Adipocyte (in vitro differentiated cells): ENCODE data around the gene LRRC63.
"Not testable (repeated sequence)": the region's sequence is repeated elsewhere in the genome, so short reads cannot be mapped to it uniquely, and the experiment has no call there.

Source experiments
- DNase-seq: peaks from one replicate; pipeline ENCODE4 v3.0.0-alpha.2; 2015; ENCODE audit warnings: low read depth
- H3K27me3 ChIP-seq: replicated peaks from 2 replicates; pipeline ENCODE4 v1.7.0; 2013; ENCODE audit warnings: mild to moderate bottlenecking, low read length, moderate library complexity; ENCODE audit not compliant: control insufficient read depth, insufficient read depth
- H3K36me3 ChIP-seq: 2 replicates; pipeline ENCODE4 v1.7.0; 2013; ENCODE audit warnings: low read length, mild to moderate bottlenecking, moderate library complexity; ENCODE audit not compliant: control insufficient read depth, insufficient read depth, severe bottlenecking
- H3K4me1 ChIP-seq: 2 replicates; pipeline ENCODE4 v1.7.0; 2013; ENCODE audit warnings: mild to moderate bottlenecking, low read length, moderate library complexity; ENCODE audit not compliant: control insufficient read depth, insufficient read depth
- H3K4me3 ChIP-seq: 2 replicates; pipeline ENCODE4 v1.7.0; 2013; ENCODE audit warnings: mild to moderate bottlenecking, low read length, moderate library complexity
- H3K9ac ChIP-seq: 2 replicates; pipeline ENCODE4 v1.7.0; 2013; ENCODE audit warnings: mild to moderate bottlenecking, low read length, moderate library complexity
- H3K9me3 ChIP-seq: 2 replicates; pipeline ENCODE4 v1.7.0; 2013; ENCODE audit warnings: mild to moderate bottlenecking, low read length, moderate library complexity; ENCODE audit not compliant: control insufficient read depth

The LRRC63 gene

GRCh38 chr13:46267166-46267565 lies 55.4 kb downstream of the LRRC63 start:
- no peaks in the 10 kb centered on the region for H3K9me3 ChIP-seq
- no peaks in the 10 kb centered on the region for H3K27me3 ChIP-seq
- no peak for DNase-seq
- no peak overlapping the region for H3K4me3 ChIP-seq
- no peaks in the 10 kb centered on the region for H3K4me1 ChIP-seq
- H3K9ac ChIP-seq: no peak overlapping the region
- no peaks in the 10 kb centered on the region for H3K36me3 ChIP-seq

- no peaks in the 10 kb centered on the region for H3K4me1 ChIP-seq
- no peaks in the 10 kb centered on the region for H3K27me3 ChIP-seq
- no peak for DNase-seq
- H3K36me3 ChIP-seq: no peaks in the 10 kb centered on the region
- H3K9me3 ChIP-seq: no peaks in the 10 kb centered on the region
- no peak overlapping the region for H3K4me3 ChIP-seq
- H3K9ac ChIP-seq: no peak overlapping the region
These were observed 58.7 kb downstream of the LRRC63 start for GRCh38 chr13:46270416-46270815.

GRCh38 chr13:46274094-46274698 lies 62.5 kb downstream of the LRRC63 start:
- Histone ChIP-seq H3K4me1 (no peaks in the 10 kb centered on the region), H3K36me3 (no peaks in the 10 kb centered on the region), H3K9me3 (no peaks in the 10 kb centered on the region), H3K27me3 (no peaks in the 10 kb centered on the region), H3K4me3 (no peak overlapping the region), H3K9ac (no peak overlapping the region)
- DNase-seq: no peak

GRCh38 chr13:46278474-46278873 lies 66.7 kb downstream of the LRRC63 start:
- H3K9ac ChIP-seq: no peak overlapping the region
- H3K36me3 ChIP-seq: no peaks in the 10 kb centered on the region
- no peak for DNase-seq
- H3K27me3 ChIP-seq: no peaks in the 10 kb centered on the region
- no peaks in the 10 kb centered on the region for H3K4me1 ChIP-seq
- no peaks in the 10 kb centered on the region for H3K9me3 ChIP-seq
- H3K4me3 ChIP-seq: no peak overlapping the region

- Histone ChIP-seq H3K4me3 (no peak overlapping the region), H3K9me3 (no peaks in the 10 kb centered on the region), H3K4me1 (no peaks in the 10 kb centered on the region), H3K27me3 (no peaks in the 10 kb centered on the region), H3K36me3 (no peaks in the 10 kb centered on the region), H3K9ac (no peak overlapping the region)
- DNase-seq: no peak
These were observed 70.1 kb downstream of the LRRC63 start for GRCh38 chr13:46281779-46282178.

- H3K36me3 ChIP-seq, H3K4me3 ChIP-seq, DNase-seq, H3K9me3 ChIP-seq, H3K4me1 ChIP-seq, H3K27me3 ChIP-seq, H3K9ac ChIP-seq: not testable (repeated sequence)
These were observed 72.4 kb downstream of the LRRC63 start for GRCh38 chr13:46283912-46284824.

GRCh38 chr13:46286972-46287371 lies 75.2 kb downstream of the LRRC63 start:
- Histone ChIP-seq H3K27me3 (no peaks in the 10 kb centered on the region), H3K4me3 (no peak overlapping the region), H3K9ac (no peak overlapping the region), H3K4me1 (no peaks in the 10 kb centered on the region), H3K9me3 (no peaks in the 10 kb centered on the region), H3K36me3 (no peaks in the 10 kb centered on the region)
- DNase-seq: no peak

- Histone ChIP-seq H3K9ac (no peak overlapping the region), H3K4me1 (no peaks in the 10 kb centered on the region), H3K36me3 (no peaks in the 10 kb centered on the region), H3K4me3 (no peak overlapping the region), H3K27me3 (no peaks in the 10 kb centered on the region), H3K9me3 (no peaks in the 10 kb centered on the region)
- DNase-seq: peak; percentile 72
These were observed 77.0 kb downstream of the LRRC63 start for GRCh38 chr13:46288570-46289259.

- no peaks in the 10 kb centered on the region for H3K36me3 ChIP-seq
- no peak for DNase-seq
- H3K9ac ChIP-seq: no peak overlapping the region
- H3K9me3 ChIP-seq: no peaks in the 10 kb centered on the region
- H3K4me3 ChIP-seq: no peak overlapping the region
- H3K27me3 ChIP-seq: no peaks in the 10 kb centered on the region
- H3K4me1 ChIP-seq: no peaks in the 10 kb centered on the region
These were observed 77.7 kb downstream of the LRRC63 start for GRCh38 chr13:46289260-46289955.

GRCh38 chr13:46290434-46290833 lies 78.7 kb downstream of the LRRC63 start:
- no peaks in the 10 kb centered on the region for H3K9me3 ChIP-seq

GRCh38 chr13:46293436-46293835 lies 81.7 kb downstream of the LRRC63 start:
- no peak overlapping the region for H3K4me3 ChIP-seq
- no peaks in the 10 kb centered on the region for H3K9me3 ChIP-seq
- H3K9ac ChIP-seq: no peak overlapping the region
- H3K4me1 ChIP-seq: peaks cover 32% of the 10 kb centered on the region
- no peaks in the 10 kb centered on the region for H3K36me3 ChIP-seq
- H3K27me3 ChIP-seq: no peaks in the 10 kb centered on the region
- no peak for DNase-seq

More at GRCh38 chr13:46290434-46290833, 78.7 kb downstream of the LRRC63 start:
- DNase-seq: no peak
- Histone ChIP-seq H3K27me3 (no peaks in the 10 kb centered on the region), H3K4me1 (peaks cover 6% of the 10 kb centered on the region), H3K9ac (no peak overlapping the region), H3K4me3 (no peak overlapping the region), H3K36me3 (no peaks in the 10 kb centered on the region)
